Natural killer cell treated with Interleukin-12 subunit alpha and Interleukin-12 subunit beta and Interleukin-15 and Interleukin-18, amount 100 ng/mL, for 72 hours (primary cell): ENCODE data around the gene PPIB. TPM values are rescaled to one million over a fixed set of nuclear protein-coding genes. Genes with fewer than 3 reads are reported as not detected.

ENCODE experiments used
- ATAC-seq, 2 donors: fragments of 150-1000 bp; cut with Tn5 transposase in 1 of 2; sonication (Bioruptor Pico), chemical (Tn5 transposase) in 1 of 2; 2 replicates each; pipeline ENCODE4 v1.10.0; 2021
- DNase-seq: peaks from one replicate; pipeline ENCODE4 v3.0.0; 2022; ENCODE audit warnings: low spot score
- H3K27ac Mint-ChIP-seq, 2 donors: 1 replicate in 1 of 2; 2 replicates in 1 of 2; pipeline ENCODE4 v1.8.0; 2022; ENCODE audit warnings: mixed read lengths in 2 of 2, mild to moderate bottlenecking in 1 of 2, moderate library complexity in 1 of 2
- H3K27me3 Mint-ChIP-seq, 2 donors: 1 replicate in 1 of 2; 2 replicates in 1 of 2; pipeline ENCODE4 v1.8.0; 2022; ENCODE audit warnings: mixed read lengths in 2 of 2
- H3K36me3 Mint-ChIP-seq: one replicate; pipeline ENCODE4 v1.8.0; 2022; ENCODE audit warnings: mixed read lengths
- H3K4me1 Mint-ChIP-seq, 2 donors: 1 replicate in 1 of 2; 2 replicates in 1 of 2; pipeline ENCODE4 v1.8.0; 2022; ENCODE audit warnings: low read depth in 2 of 2, mixed read lengths in 2 of 2, mild to moderate bottlenecking in 1 of 2
- H3K4me3 Mint-ChIP-seq: one replicate; pipeline ENCODE4 v1.8.0; 2022; ENCODE audit warnings: mixed read lengths
- H3K9me3 Mint-ChIP-seq: 2 replicates; pipeline ENCODE4 v1.8.0; 2022; ENCODE audit warnings: mixed read lengths
- total RNA-seq, 2 donors: library from RNA; stranded (reverse); gene quantifications; one replicate each; pipeline ENCODE4 v1.2.3, GENCODE V29; 2022

Gene PPIB
- total RNA-seq, 2 donors from 2014 or later, result 490 to 530 TPM

DNA sequence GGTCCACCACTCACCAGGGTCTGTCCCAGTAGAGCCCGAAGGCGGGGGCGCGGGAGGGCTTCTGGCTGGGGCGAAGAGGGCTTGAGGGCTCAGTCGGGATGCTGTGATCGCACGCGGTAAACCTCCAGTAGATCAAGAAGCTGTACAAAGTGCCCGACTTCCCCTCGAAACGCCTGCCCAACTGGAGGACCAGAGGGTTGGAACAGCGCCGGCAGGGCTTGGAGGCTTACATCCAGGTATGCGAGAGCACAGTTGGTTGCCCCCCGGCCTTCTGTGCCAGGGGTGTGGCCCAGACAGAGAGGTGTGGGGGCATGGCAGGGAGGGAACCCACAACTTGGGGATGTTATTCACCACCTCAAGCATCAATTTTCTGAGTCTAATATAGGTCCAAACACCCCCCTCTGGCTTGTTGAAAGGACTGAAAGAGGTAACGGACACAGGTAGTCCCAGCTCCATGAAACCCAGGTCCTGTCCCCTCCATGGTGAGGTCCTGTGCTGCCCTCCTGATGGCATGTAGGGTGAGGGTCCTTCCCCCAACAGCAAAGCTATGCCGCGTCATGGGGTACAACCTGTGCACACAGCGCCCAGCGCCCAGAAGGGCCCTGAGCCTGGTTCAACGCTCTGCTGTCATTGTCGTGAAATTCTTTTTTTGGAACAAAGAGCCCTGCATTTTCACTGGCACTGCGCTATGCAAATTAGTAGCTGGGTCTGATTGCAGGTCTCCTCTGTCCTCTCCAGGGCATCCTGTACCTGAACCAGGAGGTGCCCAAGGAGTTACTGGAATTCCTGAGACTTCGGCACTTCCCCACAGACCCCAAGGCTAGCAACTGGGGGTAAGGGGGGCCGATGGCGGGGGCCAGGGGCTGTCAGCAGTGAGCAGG lies 10.1 kb downstream of the PPIB start:
- Mint-ChIP-seq H3K27ac (peak overlapping the region; percentile 56 to 70), H3K27me3 (peaks cover 0 to 9% of the 10 kb centered on the region in 2 donors), H3K36me3 (peaks cover 8% of the 10 kb centered on the region), H3K4me3 (peak overlapping the region; percentile 10), H3K4me1 (peaks cover 11 to 19% of the 10 kb centered on the region in 2 donors), H3K9me3 (no peaks in the 10 kb centered on the region)
- DNase-seq (no peak), ATAC-seq (no peak)

DNA sequence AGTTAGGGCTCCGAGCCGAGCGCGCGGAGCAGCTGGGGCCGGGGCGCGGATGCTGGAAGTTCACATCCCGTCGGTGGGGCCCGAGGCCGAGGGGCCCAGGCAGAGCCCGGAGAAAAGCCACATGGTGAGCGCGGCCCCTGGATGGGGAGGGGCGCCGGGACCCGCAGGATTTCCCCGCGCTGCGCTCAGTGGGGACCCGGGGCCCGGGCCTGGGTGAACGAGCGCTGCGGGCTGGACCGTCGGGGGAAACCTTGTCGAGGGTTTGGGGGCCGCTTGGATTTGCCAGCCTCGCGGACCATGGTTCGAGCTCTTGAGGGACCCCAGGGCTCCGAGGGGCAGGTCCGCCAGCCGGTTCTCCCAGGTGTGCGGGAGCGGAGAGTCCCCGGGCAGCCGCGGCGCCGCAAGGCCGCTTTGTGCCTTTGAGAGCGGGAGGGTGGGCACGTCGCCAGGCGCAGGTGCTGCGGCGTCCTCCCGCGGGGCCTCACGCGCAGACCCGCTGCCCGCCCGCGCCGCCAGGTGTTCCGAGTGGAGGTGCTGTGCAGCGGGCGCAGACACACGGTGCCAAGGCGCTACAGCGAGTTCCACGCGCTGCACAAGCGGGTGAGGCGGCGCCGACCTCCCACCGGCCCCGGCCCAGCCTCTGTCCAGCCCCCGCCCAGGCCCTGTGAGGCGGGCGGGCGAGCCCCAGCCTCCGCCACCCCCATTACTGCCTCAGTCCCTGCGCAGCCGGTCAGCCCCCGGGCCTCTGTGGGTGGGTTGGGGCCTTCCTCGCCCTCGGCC lies 10.9 kb downstream of the PPIB start, which contains the start of gene SNX22:
Gene SNX22 (plus strand): TSS at position 5 of the 780 bp plus-strand sequence. CDS start 45 bp downstream, at position 50.
- Mint-ChIP-seq H3K36me3 (peaks cover 5% of the 10 kb centered on the region), H3K4me3 (peak within 1 kb of the TSS; percentile 74), H3K4me1 (peaks cover 10 to 18% of the 10 kb centered on the region in 2 donors), H3K27ac (peak within 1 kb of the TSS in 1 of 2 donors; percentile 60), H3K9me3 (no peaks in the 10 kb centered on the region), H3K27me3 (peaks cover 0 to 9% of the 10 kb centered on the region in 2 donors)
- no peak for DNase-seq
- peak; percentile 3 to 22 for ATAC-seq

DNA sequence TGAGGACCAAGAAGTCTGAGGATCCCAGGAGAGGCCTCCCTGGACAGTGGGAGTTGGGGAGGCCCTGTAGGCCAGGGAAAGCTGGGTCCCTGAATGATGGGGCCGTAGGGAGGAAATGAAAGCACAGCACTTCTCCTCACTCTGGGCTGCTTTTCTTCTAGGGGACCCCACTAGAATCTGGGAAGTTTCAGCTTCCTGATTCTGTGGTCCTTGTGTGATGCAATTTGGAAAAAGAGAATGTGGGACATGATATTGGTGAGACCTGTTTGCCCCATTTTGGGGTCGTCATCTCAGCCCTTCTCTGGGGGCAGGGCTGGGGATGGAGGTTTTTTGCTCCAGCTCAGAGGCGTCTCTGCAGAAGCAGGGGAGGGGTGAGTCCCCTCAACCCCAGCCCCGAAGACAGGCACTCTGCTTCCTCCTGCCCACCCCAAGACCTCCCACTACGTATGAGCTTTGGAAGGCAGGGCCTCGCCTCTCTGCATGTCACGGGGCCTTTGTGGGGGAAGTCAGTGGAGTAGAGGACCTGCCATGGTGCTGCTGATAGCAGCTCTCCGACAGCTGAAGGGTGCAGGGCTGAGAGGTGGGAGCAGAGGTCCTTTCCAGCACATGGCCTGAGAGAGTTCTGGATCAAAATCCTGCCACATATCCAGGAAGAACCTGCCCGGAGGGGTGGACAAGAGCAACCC lies 12.8 kb downstream of the PPIB start:
- H3K4me1 Mint-ChIP-seq, result peaks cover 10 to 15% of the 10 kb centered on the region in 2 donors
- no peak for DNase-seq
- ATAC-seq, result no peak
- peaks cover 0 to 9% of the 10 kb centered on the region in 2 donors for H3K27me3 Mint-ChIP-seq
- H3K27ac Mint-ChIP-seq, result peak overlapping the region in 1 of 2 donors; percentile 45
- H3K36me3 Mint-ChIP-seq, result no peaks in the 10 kb centered on the region
- H3K9me3 Mint-ChIP-seq, result no peaks in the 10 kb centered on the region
- H3K4me3 Mint-ChIP-seq, result peak overlapping the region; percentile 7

DNA sequence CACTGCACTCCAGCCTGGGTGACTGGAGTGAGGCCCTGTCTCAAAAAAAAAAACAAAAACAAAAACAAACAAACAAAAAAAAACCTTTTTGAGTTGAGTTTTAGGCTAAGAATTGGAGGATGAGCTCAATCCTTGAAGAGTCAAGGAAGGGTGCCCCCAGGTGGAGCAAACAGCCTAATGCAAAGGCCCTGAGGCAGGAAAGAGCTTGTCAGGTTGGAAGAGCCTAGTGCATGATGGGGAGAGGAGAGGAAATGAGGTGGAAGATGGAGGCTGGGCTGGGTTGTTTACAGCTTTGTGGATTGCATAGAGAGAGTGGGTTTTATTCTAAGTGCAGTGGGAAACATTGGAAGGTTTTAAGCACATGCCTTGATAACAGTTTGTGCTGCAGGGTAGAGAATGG lies 13.4 kb downstream of the PPIB start:
- ATAC-seq, result no peak
- peak overlapping the region; percentile 7 for H3K4me3 Mint-ChIP-seq
- H3K27ac Mint-ChIP-seq, result peak overlapping the region in 1 of 2 donors; percentile 45

DNA sequence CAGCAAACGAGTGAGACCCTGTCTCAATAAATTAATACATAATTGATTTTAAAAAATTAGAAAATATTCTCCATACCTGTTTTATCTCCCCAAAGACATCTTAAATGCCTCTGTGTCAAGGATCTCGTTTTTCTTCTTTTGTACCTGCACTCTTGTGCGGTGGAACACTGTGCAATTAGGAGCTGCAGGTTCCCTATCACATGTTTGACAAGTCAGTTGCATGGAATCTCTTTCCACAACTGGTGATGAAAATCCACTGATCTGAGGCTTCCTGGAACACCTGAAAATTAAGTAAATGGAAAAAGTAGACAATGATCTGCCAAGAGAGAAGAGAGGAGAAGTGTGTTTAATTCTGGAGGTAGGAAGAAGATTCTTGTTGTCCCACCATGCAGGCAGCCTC lies 14.2 kb downstream of the PPIB start:
- no peak for ATAC-seq
- Mint-ChIP-seq H3K9me3 (no peaks in the 10 kb centered on the region), H3K27me3 (peaks cover 0 to 9% of the 10 kb centered on the region in 2 donors), H3K27ac (no peak overlapping the region), H3K36me3 (no peaks in the 10 kb centered on the region), H3K4me3 (no peak overlapping the region), H3K4me1 (peaks cover 6 to 12% of the 10 kb centered on the region in 2 donors)
- DNase-seq, result no peak

More for the DNA sequence above, 13.4 kb downstream of the PPIB start:
- Mint-ChIP-seq H3K27me3 (peaks cover 0 to 9% of the 10 kb centered on the region in 2 donors), H3K4me1 (peaks cover 10 to 15% of the 10 kb centered on the region in 2 donors), H3K9me3 (no peaks in the 10 kb centered on the region), H3K36me3 (no peaks in the 10 kb centered on the region)
- no peak for DNase-seq

DNA sequence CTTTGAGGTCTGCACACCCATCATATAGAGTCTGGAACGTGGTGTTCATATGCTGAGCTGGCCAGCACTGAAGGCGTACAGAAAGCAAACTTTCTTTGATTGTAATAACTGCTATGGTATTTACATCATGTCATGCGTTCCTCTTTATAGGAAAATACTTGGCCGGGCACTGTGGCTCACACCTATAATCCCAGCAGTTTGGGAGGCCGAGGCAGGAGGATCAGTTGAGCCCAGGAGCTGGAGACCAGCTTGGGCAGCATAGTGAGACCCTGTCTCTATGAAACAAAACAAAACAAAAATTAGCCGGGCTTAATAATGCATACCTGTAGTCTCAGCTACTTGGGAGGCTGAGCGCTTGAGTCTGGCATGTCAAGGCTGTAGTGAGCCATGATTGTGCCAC lies 14.7 kb downstream of the PPIB start:
- Mint-ChIP-seq H3K4me1 (peaks cover 2 to 9% of the 10 kb centered on the region in 2 donors), H3K27ac (no peak overlapping the region), H3K36me3 (no peaks in the 10 kb centered on the region), H3K27me3 (peaks cover 0 to 6% of the 10 kb centered on the region in 2 donors), H3K9me3 (no peaks in the 10 kb centered on the region), H3K4me3 (no peak overlapping the region)
- no peak for DNase-seq
- ATAC-seq, result no peak

DNA sequence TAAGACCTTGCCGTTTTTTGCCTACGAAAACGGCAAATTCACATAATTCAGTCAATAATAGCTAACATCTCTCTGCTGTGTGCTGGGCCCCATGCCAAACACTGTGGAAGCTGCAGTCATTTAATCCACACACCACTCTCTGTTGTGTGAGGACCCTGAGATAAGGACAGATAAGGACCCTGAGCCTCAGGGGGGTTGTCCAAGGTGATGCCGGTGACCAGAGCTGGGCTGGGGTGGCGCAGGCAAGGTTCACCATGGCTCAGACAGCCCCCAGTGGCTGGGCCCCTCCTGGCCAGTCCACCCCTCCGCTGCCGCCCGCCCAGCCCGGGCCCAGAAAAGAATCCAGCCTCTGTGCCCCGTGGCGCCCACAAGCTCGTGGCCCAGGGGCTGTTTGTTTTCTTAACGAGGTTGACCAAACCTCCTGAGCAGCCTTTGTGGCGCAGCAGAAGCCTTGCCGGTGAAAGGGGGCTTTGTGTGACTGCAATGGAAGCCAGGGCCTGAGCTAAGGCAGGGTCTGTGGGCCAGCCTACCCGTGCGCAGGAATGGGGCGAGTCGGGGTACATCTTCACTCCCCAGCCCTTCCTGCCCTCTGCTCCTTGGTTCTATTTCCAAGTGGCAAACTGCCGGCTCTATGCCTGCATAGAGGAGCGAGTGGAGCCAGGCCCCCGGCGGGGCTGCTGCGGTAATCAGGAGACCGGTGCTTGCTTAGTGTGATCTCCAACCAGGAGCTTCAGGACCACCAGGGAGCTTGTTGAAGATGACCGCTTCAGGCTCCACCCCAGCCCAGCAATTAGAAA lies 15.7 kb downstream of the PPIB start:
- Mint-ChIP-seq H3K36me3 (no peaks in the 10 kb centered on the region), H3K9me3 (no peaks in the 10 kb centered on the region), H3K27me3 (peaks cover 0 to 6% of the 10 kb centered on the region in 2 donors), H3K4me3 (no peak overlapping the region), H3K27ac (no peak overlapping the region), H3K4me1 (peaks cover 0 to 9% of the 10 kb centered on the region in 2 donors)
- DNase-seq (no peak), ATAC-seq (no peak)

DNA sequence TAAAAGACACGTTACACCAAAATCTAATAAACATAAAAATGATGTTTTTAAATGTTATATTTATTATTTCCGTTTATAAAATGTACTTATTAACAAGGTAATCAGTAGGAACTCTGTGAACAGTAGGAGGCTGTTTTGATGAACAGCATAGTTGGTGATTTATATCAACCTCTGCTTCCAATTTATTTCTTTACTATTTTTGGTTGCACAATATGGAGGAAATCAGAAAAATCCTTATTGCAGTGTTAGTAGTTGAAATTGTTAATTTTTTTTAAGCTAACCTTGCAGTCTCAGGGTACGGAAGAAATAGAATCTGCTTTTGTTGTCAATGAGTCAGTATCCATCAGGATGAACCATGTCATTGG lies 16.3 kb downstream of the PPIB start:
- peaks cover 0 to 9% of the 10 kb centered on the region in 2 donors for H3K4me1 Mint-ChIP-seq
- H3K9me3 Mint-ChIP-seq, result no peaks in the 10 kb centered on the region
- H3K27ac Mint-ChIP-seq, result no peak overlapping the region
- ATAC-seq, result no peak
- DNase-seq, result no peak
- H3K4me3 Mint-ChIP-seq, result no peak overlapping the region
- H3K27me3 Mint-ChIP-seq, result peaks cover 0 to 6% of the 10 kb centered on the region in 2 donors
- H3K36me3 Mint-ChIP-seq, result no peaks in the 10 kb centered on the region

DNA sequence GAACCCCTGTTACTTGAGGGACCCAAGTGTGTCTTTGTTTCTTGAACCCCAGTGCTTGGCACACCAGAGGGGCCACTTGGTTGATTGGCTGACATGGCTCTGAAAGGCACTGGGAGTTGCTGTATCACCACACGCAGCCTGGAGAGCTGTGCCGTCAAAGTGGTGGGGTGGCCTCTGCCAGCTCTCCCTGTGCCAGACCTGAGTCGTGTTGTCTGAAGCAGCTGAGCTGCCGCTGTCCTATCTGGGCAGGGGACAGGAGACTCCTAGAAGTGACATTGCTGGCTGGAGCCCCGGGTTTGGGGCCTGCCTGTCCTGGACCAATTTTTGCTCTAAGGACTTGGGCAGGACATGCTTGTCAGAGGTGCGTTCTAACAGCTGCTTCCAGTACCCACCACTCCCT lies 16.8 kb downstream of the PPIB start:
- peaks cover 0 to 6% of the 10 kb centered on the region in 2 donors for H3K27me3 Mint-ChIP-seq
- no peak for ATAC-seq

DNA sequence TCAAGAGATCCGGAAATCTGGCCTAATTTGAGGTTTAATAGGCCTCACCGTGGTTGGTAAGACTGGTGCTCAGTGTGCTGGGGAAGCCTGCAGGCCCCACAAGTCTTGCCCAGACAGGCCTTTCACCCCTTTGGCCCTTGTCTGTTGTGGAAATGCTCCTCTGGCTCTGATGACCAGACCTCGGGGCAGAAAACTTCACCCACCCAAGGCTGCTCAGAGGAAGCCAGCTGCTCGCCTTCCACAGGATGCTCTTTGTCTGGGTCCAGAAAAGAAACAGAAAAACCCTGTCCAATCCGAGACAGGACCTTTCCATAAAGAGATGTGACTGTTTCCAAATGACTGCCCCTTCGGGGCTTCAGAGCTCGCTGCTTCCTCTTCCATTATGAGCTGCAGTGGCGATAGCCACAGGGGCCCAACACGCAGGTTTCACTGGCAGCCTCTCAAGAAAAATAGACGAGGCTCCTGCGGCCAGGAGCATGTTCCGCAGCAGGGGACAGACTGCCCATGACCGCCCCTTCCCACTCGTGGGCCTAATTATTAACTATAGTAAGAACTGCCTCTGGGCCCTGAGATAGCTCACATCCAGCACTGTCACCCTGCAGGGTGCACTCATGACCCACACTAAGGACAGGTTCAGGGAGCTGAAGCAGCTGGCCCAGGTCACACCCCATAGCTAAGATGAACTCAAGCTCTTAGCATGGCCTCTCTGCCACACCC lies 18.1 kb downstream of the PPIB start:
- Mint-ChIP-seq H3K27ac (no peak overlapping the region), H3K4me3 (no peak overlapping the region), H3K36me3 (no peaks in the 10 kb centered on the region), H3K27me3 (peaks cover 0 to 3% of the 10 kb centered on the region in 2 donors), H3K4me1 (peaks cover 0 to 4% of the 10 kb centered on the region in 2 donors), H3K9me3 (no peaks in the 10 kb centered on the region)
- DNase-seq (no peak), ATAC-seq (no peak)

More for the DNA sequence above, 16.8 kb downstream of the PPIB start:
- H3K36me3 Mint-ChIP-seq, result no peaks in the 10 kb centered on the region
- no peak overlapping the region for H3K27ac Mint-ChIP-seq
- H3K4me3 Mint-ChIP-seq, result no peak overlapping the region
- no peak for DNase-seq
- H3K4me1 Mint-ChIP-seq, result peaks cover 0 to 9% of the 10 kb centered on the region in 2 donors
- H3K9me3 Mint-ChIP-seq, result no peaks in the 10 kb centered on the region

DNA sequence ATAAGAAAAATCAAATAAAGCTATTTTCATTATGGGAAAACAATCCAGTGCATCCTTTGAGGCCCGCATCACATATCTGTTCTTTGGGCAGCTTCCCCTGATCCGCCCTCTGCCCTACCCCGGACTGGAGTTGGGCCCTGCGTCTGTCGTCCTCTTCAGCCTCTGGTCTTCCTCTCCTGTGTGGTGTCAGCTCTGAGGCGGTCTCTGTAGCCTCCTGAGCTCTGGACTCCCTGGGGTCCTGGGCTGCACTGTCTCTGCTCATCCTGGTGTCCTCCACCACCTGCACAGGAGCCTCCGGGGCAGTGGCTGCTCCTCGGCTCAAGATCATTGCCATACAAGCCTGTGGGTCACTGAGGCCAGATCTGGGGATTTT lies 18.6 kb downstream of the PPIB start:
- no peak overlapping the region for H3K4me3 Mint-ChIP-seq
- no peaks in the 10 kb centered on the region for H3K4me1 Mint-ChIP-seq
- H3K27me3 Mint-ChIP-seq, result no peaks in the 10 kb centered on the region
- H3K27ac Mint-ChIP-seq, result no peak overlapping the region
- DNase-seq, result no peak
- no peaks in the 10 kb centered on the region for H3K9me3 Mint-ChIP-seq
- ATAC-seq, result no peak
- no peaks in the 10 kb centered on the region for H3K36me3 Mint-ChIP-seq

DNA sequence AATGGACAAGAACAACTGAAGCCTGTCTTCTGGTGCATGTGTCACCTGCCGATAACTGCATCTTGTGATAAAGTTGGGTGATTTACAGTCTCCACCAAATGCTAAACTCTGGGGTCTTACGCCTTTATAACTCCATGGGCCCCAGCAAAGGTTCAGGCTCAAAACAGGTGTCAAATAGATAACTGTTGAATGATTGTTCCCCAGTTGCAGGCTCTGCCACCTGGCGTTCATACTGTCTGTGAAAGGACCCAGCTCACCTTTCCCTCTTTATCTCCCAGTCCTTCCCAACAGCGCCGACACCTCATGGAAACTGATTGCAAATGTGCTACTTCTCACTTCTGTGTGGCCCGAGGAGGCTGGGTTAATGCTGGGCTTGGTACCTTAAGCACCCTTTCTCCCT lies 19.5 kb downstream of the PPIB start:
- peaks cover 2% of the 10 kb centered on the region for H3K36me3 Mint-ChIP-seq
- no peaks in the 10 kb centered on the region for H3K4me1 Mint-ChIP-seq
- H3K4me3 Mint-ChIP-seq, result no peak overlapping the region
- no peaks in the 10 kb centered on the region for H3K27me3 Mint-ChIP-seq
- no peaks in the 10 kb centered on the region for H3K9me3 Mint-ChIP-seq
- ATAC-seq, result no peak
- no peak overlapping the region for H3K27ac Mint-ChIP-seq
- DNase-seq, result no peak
